Osteocyte (in vitro differentiated cells): Measurements from ENCODE around the gene ARAP2. TPM values are rescaled to one million over a fixed set of nuclear protein-coding genes. Genes with fewer than 3 reads are reported as not detected.

ENCODE experiments used
- DNase-seq: peaks from one replicate; pipeline ENCODE4 v3.0.0; 2021; ENCODE audit warnings: mixed read lengths; ENCODE audit not compliant: unreplicated experiment; ENCODE audit errors: extremely low spot score
- H3K27ac Mint-ChIP-seq: one replicate; pipeline ENCODE4 v1.8.0; 2021; ENCODE audit warnings: mild to moderate bottlenecking, mixed read lengths; ENCODE audit not compliant: unreplicated experiment
- H3K27me3 Mint-ChIP-seq: one replicate; pipeline ENCODE4 v1.8.0; 2021; ENCODE audit warnings: mixed read lengths; ENCODE audit not compliant: unreplicated experiment
- H3K36me3 Mint-ChIP-seq: one replicate; pipeline ENCODE4 v1.8.0; 2021; ENCODE audit warnings: mixed read lengths; ENCODE audit not compliant: unreplicated experiment
- H3K4me1 Mint-ChIP-seq: one replicate; pipeline ENCODE4 v1.8.0; 2021; ENCODE audit warnings: mixed read lengths; ENCODE audit not compliant: unreplicated experiment
- H3K4me3 Mint-ChIP-seq: one replicate; pipeline ENCODE4 v1.8.0; 2021; ENCODE audit warnings: mild to moderate bottlenecking, moderate library complexity, mixed read lengths; ENCODE audit not compliant: unreplicated experiment
- H3K9me3 Mint-ChIP-seq: one replicate; pipeline ENCODE4 v1.8.0; 2021; ENCODE audit warnings: mixed read lengths; ENCODE audit not compliant: unreplicated experiment
- total RNA-seq: library from RNA; stranded (reverse); gene quantifications from 2 replicates; pipeline ENCODE4 v1.2.1, GENCODE V29; 2021
- TF ChIP-seq, protein P1 (sequence below): fragments of 200-600 bp; sonication (generic); IDR thresholded peaks from 2 replicates; pipeline ENCODE4 v1.5.0; 2021; ENCODE audit warnings: antibody characterized with exemption, mild to moderate bottlenecking, moderate library complexity

ARAP2 gene
- total RNA-seq, 1 donor from 2014 or later: 1.0 TPM

- Mint-ChIP-seq H3K4me3 (no peak overlapping the region), H3K36me3 (no peaks in the 10 kb centered on the region), H3K27me3 (peaks cover 2% of the 10 kb centered on the region), H3K27ac (no peak overlapping the region), H3K4me1 (no peaks in the 10 kb centered on the region), H3K9me3 (peaks cover 4% of the 10 kb centered on the region)
- DNase-seq: no peak
- TF ChIP-seq, protein P1, sequence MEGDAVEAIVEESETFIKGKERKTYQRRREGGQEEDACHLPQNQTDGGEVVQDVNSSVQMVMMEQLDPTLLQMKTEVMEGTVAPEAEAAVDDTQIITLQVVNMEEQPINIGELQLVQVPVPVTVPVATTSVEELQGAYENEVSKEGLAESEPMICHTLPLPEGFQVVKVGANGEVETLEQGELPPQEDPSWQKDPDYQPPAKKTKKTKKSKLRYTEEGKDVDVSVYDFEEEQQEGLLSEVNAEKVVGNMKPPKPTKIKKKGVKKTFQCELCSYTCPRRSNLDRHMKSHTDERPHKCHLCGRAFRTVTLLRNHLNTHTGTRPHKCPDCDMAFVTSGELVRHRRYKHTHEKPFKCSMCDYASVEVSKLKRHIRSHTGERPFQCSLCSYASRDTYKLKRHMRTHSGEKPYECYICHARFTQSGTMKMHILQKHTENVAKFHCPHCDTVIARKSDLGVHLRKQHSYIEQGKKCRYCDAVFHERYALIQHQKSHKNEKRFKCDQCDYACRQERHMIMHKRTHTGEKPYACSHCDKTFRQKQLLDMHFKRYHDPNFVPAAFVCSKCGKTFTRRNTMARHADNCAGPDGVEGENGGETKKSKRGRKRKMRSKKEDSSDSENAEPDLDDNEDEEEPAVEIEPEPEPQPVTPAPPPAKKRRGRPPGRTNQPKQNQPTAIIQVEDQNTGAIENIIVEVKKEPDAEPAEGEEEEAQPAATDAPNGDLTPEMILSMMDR: no peak
Measured at GRCh38 chr4:36041340-36041739, 203.0 kb downstream of the ARAP2 start.

GRCh38 chr4:36039026-36039425 lies 205.3 kb downstream of the ARAP2 start:
- Mint-ChIP-seq H3K4me1 (no peaks in the 10 kb centered on the region), H3K27me3 (peaks cover 5% of the 10 kb centered on the region), H3K4me3 (no peak overlapping the region), H3K9me3 (peaks cover 4% of the 10 kb centered on the region), H3K27ac (no peak overlapping the region), H3K36me3 (no peaks in the 10 kb centered on the region)
- TF ChIP-seq, protein P1: no peak
- no peak for DNase-seq

DNA sequence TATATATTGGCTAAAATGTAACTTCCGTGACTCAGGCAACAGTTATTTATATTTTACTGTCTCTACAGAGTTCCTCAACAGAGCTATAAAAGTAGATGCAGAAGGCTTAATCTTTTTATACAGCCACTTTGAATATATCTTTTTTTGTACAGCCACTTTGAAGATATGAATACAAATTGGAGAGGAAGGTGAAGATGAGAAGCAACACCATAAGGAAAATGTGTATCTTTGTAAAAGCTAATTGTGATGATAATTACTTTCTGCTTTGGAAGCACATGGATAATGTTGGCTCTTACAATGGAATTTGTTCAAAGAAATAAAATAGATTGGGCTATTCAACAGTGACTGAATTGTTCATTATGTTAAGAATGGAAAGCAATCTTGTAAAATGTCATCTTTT lies 205.8 kb downstream of the ARAP2 start:
- H3K36me3 Mint-ChIP-seq: no peaks in the 10 kb centered on the region
- H3K4me3 Mint-ChIP-seq: no peak overlapping the region
- no peak for DNase-seq
- peaks cover 8% of the 10 kb centered on the region for H3K9me3 Mint-ChIP-seq
- H3K4me1 Mint-ChIP-seq: no peaks in the 10 kb centered on the region
- no peak overlapping the region for H3K27ac Mint-ChIP-seq
- H3K27me3 Mint-ChIP-seq: peaks cover 5% of the 10 kb centered on the region
- TF ChIP-seq, protein P1: no peak

DNA sequence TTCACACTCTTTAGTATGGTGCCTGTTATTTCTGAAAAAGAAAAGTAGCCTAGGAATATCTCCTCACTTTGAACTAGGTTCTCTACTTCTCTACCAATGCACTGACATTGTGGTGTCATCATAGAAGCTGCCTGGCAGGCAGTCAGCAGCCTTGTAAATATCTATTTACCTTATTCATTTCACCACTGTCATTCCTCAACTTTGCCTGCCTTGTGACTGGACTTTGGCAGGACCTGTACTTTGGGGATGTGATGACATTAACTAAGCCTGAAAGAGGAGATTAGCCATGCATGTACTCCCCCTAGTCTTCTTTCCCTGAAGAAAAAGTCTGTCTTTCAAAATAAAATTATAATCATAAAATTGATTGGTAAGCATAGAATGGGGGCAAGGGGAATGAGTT lies 207.2 kb downstream of the ARAP2 start:
- TF ChIP-seq, protein P1: no peak
- Mint-ChIP-seq H3K4me1 (no peaks in the 10 kb centered on the region), H3K4me3 (no peak overlapping the region), H3K9me3 (peaks cover 13% of the 10 kb centered on the region), H3K27me3 (peaks cover 5% of the 10 kb centered on the region), H3K27ac (no peak overlapping the region), H3K36me3 (no peaks in the 10 kb centered on the region)
- DNase-seq: no peak

DNA sequence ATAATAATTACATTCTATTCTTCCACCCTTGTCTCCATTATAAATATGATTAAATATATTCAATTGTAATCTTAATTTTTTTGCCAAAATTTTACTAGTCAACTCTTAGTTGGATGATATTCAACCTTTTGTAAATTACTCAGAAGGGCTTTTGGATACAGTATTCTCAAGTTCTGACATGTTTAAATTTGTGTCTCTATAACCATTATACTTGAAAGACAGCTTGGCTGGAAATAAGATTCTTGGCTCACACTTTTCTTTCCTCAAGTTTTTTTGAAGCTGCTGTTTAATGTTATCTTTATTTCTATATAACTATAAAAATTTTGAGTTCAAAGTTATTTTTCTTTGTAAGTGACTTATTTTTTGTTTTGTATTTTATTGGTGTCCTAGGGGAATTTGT lies 214.4 kb downstream of the ARAP2 start:
- peaks cover 9% of the 10 kb centered on the region for H3K9me3 Mint-ChIP-seq

More for the DNA sequence above, 214.4 kb downstream of the ARAP2 start:
- no peaks in the 10 kb centered on the region for H3K36me3 Mint-ChIP-seq
- H3K4me1 Mint-ChIP-seq: no peaks in the 10 kb centered on the region
- no peak for DNase-seq
- peaks cover 3% of the 10 kb centered on the region for H3K27me3 Mint-ChIP-seq
- TF ChIP-seq, protein P1: no peak
- no peak overlapping the region for H3K4me3 Mint-ChIP-seq
- no peak overlapping the region for H3K27ac Mint-ChIP-seq
